Choroid plexus epithelial cell (primary cell): Measurements from ENCODE around the gene PARD3.

Source experiments
- DNase-seq: peaks from one replicate; pipeline ENCODE4 v3.0.0-alpha.2; 2010; ENCODE audit warnings: low read depth
- H3K4me3 ChIP-seq: 2 replicates; pipeline ENCODE4 v1.5.1; 2011; ENCODE audit warnings: low read depth, mild to moderate bottlenecking, control low read depth, low read length, moderate library complexity
- CTCF ChIP-seq: conservative IDR thresholded peaks from 2 replicates; pipeline ENCODE4 v1.5.1; 2011; ENCODE audit warnings: low read depth, mild to moderate bottlenecking, control low read depth, inconsistent platforms, low read length, moderate library complexity

The PARD3 gene

GRCh38 chr10:34778237-34778636, 36.9 kb downstream of the PARD3 start:
- no peak for TF ChIP-seq CTCF
- H3K4me3 ChIP-seq = no peak overlapping the region
- DNase-seq = no peak

- no peak overlapping the region for H3K4me3 ChIP-seq
- peak; percentile 69 for DNase-seq
- no peak for TF ChIP-seq CTCF
Observed at GRCh38 chr10:34776090-34776690, 38.9 kb downstream of the PARD3 start.

DNA sequence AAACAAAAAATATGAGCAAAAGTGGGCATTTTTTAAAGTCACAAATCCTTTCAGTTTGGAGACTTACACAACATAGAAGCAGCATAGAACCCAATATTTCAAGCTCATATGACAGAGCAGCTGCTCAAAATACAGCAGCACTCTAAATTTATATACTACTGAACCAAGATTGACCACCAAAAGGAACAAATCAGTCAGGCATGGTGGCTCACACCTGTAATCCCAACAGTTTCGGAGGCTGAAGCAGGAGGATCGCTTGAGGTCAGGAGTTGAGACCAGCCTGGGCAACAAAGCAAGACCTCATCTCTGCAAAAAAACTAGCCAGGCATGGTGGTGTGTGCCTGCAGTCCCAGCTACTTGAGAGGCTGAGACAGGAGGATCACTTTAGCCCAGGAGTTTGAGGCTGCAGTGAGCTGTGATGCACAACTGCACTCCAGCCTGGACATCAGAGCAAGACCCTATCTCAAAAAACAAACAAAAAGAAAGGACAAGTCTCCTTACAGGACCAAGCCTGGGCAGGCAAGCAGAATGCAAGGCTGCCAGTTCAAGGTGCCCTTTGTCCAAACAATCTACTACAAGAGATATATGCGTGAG, 40.0 kb downstream of the PARD3 start:
- H3K4me3 ChIP-seq = no peak overlapping the region
- no peak for DNase-seq
- TF ChIP-seq CTCF = no peak

DNA sequence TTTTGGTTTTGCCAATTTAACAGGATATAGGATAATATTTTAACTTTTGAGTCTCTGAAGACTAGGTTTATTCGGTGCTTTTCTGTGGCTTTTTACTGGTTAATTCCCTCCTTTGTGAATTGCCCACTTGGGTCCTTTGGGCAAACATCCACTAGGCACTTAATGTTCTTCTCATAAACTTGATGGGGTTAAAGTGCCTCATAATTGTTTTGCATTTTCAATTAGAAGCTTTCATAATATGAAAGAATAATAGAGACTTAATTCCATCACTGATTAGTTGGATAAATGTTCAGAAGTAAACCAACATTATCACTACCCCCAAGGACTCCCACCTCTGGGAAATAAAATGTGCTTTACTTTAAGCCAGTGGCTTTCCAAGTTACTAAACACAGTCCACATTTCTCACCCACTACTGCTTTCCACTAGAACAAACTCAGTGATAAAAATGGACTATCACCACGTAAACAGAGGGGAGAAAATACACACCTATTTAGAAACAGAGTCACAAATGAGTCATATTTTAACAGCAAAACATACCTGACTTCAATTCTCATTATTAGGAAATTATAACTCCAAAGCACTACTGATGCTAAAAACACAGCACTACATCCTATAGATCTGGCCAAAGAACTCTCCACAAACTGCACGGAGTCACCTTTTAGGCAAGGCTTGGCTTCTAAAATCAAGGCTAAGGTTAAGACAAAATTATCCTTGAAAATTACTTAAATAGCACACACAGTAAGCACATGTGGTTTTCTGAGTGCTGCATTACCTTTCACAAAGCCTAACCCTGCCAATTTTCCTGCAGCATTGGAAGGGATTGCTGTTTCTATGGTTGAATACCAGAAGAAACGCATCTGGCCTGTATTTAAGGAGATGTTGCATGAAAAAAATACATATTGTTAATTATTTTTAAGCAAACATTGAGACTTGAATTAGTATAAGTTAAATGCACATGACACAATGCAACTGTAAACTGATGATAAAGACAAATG, 41.2 kb downstream of the PARD3 start:
- TF ChIP-seq CTCF = no peak
- no peak overlapping the region for H3K4me3 ChIP-seq
- no peak for DNase-seq

- no peak for DNase-seq
- H3K4me3 ChIP-seq = no peak overlapping the region
- TF ChIP-seq CTCF = no peak
Observed at GRCh38 chr10:34771525-34771924, 43.6 kb downstream of the PARD3 start.

GRCh38 chr10:34771106-34771505, 44.0 kb downstream of the PARD3 start:
- no peak for DNase-seq
- no peak for TF ChIP-seq CTCF
- no peak overlapping the region for H3K4me3 ChIP-seq
